ENCODE results near the gene KCND3.

Gene KCND3

DNA sequence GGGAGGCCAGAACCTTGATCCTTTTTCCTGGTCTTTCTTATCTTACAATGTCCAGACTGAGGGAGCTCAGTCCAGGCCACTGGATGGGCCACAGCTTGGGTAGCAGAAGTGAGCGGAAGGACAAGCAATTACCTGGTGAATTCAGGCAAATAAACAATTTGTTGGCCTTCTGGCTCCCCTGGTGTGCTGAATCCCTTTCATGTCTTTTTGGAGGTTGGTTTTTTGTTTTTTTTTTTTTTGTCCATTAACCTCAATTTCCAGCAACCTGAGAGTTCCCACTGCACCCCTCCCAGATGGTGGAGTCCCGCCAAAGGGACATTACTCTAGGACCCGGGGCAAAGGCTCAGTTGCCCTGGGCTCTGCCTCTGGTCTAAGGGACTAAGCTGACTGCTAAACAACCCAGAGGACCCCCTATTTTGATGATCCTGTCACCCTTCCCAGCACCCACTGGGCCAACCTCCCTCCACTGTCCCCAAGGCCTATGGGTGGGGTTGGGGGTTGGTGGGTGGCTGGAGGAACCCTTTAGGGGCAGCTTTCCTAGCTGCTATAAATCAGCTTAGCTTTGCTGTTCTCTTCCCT, 85.5 kb downstream of the KCND3 start:
- H3K4me3 ChIP-seq (ENCODE audit: low read length): no peak overlapping the region
- no peak for TF ChIP-seq ZNF274 (IDR thresholded peaks at IDR 0.05; ENCODE audit: low read depth, low read length)

DNA sequence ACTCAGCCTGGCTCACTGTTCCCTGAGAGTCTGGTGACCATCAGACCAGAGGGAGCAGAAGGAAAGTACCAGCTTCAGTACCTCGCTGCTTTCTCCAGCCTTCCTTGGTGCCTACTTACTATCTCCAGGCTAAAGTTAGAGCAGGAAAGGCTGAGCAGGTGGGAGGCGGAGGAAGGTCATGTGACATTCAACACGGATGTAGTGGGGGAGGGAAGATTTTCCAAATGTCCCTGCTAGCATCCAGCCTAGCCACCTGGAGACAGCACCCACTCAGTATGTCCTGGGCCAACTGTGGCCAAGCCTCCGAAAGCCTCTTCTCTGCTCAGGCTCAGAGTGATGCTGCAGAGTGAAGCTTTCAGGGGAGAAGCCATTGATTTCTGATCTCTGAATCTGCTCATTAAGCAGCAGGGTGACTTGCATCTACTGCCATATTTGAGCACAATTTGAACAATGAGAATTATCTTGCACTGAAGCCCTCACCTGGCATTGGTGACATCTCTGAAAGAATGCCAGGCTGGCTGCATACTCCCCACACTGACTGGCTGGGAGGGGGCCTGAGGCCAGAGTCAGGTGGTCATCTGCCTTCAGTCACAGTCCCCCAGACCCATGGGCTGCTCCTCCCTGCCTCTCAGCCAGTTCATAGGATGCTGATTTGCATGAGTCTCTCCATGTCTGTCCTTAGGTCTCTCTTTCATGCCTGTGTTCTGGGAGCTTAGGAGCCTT, 86.2 kb downstream of the KCND3 start:
- H3K4me3 ChIP-seq (ENCODE audit: low read length): no peak overlapping the region
- no peak for TF ChIP-seq ZNF274 (IDR thresholded peaks at IDR 0.05; ENCODE audit: low read depth, low read length)

DNA sequence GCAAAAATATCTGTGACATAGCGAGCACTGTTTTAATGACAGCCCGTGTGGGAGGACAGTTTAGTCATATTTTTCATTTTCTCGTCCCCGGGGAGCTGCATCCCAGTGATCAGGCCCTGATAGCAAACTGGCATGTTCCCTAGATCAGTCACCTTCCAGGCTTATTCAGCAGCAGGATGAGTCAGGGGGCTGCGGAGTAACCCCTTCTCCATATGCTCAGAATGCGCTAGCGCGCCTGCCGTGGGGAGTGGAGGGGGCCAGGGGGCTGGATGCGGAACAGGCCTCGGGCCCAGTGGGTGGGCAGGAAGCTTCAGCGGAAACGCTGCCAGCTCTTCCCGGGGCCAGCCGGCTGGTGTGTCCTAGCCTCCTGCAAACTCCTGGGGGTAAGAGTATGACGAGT, 94.0 kb downstream of the KCND3 start:
- no peak for TF ChIP-seq ZNF274 (IDR thresholded peaks at IDR 0.05; ENCODE audit: low read depth, low read length)
- H3K4me3 ChIP-seq (ENCODE audit: low read length): no peak overlapping the region

DNA sequence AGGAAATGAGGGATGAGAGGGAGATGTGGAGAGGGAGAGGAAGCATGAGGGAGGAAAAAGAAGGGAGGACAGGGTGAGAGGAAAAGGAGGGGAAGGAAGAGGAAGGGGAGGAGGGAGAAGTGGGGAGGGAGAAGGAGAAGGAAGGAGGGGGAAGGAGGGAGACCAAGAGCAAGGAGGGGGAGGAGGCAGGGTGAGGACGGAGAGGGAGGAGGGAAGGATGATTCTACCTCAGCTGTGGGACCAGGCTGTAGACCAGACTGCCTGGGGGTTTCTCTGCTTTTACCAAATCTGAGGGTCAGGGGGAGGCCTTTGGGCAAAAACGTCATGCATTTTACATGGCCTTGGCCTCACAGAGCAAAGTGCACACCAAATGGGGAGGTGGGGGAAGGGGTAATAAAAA, 94.5 kb downstream of the KCND3 start:
- no peak for TF ChIP-seq ZNF274 (IDR thresholded peaks at IDR 0.05; ENCODE audit: low read depth, low read length)
- H3K4me3 ChIP-seq (ENCODE audit: low read length): no peak overlapping the region

- H3K4me3 ChIP-seq (ENCODE audit: low read length): no peak overlapping the region
- TF ChIP-seq ZNF274 (IDR thresholded peaks at IDR 0.05; ENCODE audit: low read depth, low read length): no peak
Measured at GRCh38 chr1:111894497-111894896, 95.0 kb downstream of the KCND3 start.

GRCh38 chr1:111891566-111891965, 97.9 kb downstream of the KCND3 start:
- H3K4me3 ChIP-seq (ENCODE audit: low read length): no peak overlapping the region
- TF ChIP-seq ZNF274 (IDR thresholded peaks at IDR 0.05; ENCODE audit: low read depth, low read length): no peak

GRCh38 chr1:111888740-111889376, 100.6 kb downstream of the KCND3 start:
- H3K4me3 ChIP-seq (ENCODE audit: low read length): no peak overlapping the region
- no peak for TF ChIP-seq ZNF274 (IDR thresholded peaks at IDR 0.05; ENCODE audit: low read depth, low read length)

GRCh38 chr1:111887875-111888274, 101.6 kb downstream of the KCND3 start:
- no peak for TF ChIP-seq ZNF274 (IDR thresholded peaks at IDR 0.05; ENCODE audit: low read depth, low read length)
- no peak overlapping the region for H3K4me3 ChIP-seq (ENCODE audit: low read length)

GRCh38 chr1:111887385-111887784, 102.1 kb downstream of the KCND3 start:
- no peak for TF ChIP-seq ZNF274 (IDR thresholded peaks at IDR 0.05; ENCODE audit: low read depth, low read length)

DNA sequence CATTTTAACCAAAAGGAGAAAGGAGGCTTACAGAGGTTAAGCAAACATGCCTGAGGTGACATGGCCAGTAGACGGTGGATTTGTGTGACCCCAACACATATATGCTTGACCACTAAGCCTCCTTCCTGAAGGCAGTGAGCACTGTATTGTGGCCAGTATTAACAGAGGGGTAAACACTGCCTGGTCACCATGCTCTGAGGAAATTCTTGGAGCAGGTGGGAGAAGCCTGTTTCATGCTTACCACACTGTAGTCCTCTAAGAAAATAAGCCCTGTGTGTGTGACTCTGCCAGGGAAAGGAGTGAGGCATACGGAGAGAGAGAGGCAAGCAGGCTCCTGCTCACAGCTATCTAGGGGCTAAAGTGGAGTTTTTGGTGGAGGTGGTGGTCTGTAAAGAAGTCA, 102.7 kb downstream of the KCND3 start:
- H3K4me3 ChIP-seq (ENCODE audit: low read length): no peak overlapping the region
- TF ChIP-seq ZNF274 (IDR thresholded peaks at IDR 0.05; ENCODE audit: low read depth, low read length): no peak

More at GRCh38 chr1:111887385-111887784, 102.1 kb downstream of the KCND3 start:
- no peak overlapping the region for H3K4me3 ChIP-seq (ENCODE audit: low read length)

DNA sequence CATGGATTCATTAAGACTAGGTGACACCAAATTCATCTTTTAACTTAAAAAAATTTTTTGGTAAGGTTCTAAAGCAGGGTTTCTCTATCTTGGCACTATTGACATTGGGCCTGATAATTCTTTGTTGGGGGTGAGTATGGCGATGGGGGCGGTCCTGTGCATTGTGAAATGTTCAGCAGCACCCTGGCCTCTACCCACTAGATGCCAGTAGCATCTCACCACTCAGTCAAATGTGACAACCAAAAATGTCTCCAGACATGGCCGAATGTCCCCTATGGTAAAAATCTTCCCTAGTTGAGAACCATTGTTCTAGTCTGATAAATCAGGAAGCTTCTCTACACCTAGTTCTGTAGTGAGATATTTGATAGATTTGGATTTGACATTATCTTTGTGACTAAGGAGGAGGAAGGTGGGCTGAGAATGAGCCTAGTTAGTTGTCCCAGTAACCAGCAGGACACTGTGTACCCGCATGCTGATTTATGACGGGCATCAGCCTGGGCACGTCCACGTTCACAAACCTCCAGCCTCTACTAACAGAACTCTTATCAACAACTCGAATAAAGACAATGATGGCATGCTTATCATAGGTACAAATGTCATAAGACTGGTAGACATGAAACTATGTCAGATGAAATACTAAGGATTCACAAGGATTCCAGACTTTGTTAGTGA, 104.6 kb downstream of the KCND3 start:
- TF ChIP-seq ZNF274 (IDR thresholded peaks at IDR 0.05; ENCODE audit: low read depth, low read length): no peak
- H3K4me3 ChIP-seq (ENCODE audit: low read length): no peak overlapping the region

- no peak overlapping the region for H3K4me3 ChIP-seq (ENCODE audit: low read length)
Measured at GRCh38 chr1:111882986-111883560, 106.4 kb downstream of the KCND3 start.

DNA sequence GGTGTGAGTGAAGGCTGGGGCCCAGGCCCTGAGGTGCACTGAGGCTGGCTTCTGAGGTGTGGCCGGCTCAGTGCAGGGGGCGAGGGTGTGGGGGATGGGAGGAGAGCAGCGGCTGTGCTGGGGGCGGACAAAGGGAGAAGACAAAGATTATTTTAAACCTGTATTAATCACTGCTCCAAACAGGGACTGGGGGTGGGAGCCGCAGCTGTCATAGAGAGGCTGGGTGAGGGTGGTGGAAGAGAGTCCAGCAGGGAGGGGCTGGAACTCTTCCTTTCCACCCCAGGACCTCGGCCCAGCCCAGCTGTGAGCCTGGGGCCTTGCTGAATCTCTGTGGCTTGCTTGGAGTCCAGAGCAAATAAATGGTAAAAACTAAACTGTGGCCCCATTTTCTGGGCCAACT, 106.9 kb downstream of the KCND3 start:
- H3K4me3 ChIP-seq (ENCODE audit: low read length): no peak overlapping the region
- TF ChIP-seq ZNF274 (IDR thresholded peaks at IDR 0.05; ENCODE audit: low read depth, low read length): no peak

More at GRCh38 chr1:111882986-111883560, 106.4 kb downstream of the KCND3 start:
- TF ChIP-seq ZNF274 (IDR thresholded peaks at IDR 0.05; ENCODE audit: low read depth, low read length): no peak

Data from GM08714 (cell line).